ENCODE data around the gene ADAM17. TPM values are rescaled to one million over a fixed set of nuclear protein-coding genes. Genes with fewer than 3 reads are reported as not detected.

Gene ADAM17
- total and polyA plus RNA-seq, 10 of the 15 experiments (the other 5 are each of a cell fraction or from before 2014, with no cell fraction given), result 2.3 to 18.5 (median 13.4) TPM

DNA sequence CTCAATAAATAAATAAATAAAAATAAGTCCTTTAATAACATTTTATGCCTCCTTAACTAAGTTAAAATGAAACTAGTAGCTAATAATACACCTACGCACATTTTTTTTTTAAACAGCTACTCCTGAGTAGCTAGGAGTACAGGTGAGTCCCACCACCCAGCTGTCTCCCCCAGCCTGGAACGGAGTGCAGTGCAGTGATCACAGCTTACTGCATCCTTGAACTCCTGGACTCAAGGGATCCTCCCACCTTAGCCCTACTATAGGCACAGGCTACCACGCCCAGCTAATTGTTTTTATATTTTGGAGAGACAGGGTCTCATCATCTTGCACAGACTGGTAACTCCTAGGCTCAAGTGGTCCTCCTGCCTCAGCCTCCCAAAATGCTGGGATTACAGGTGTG is 46.8 kb upstream of the ADAM17 start:
- intact Hi-C loops (cut with micrococcal nuclease; ENCODE audit: unreplicated experiment), result no loop called here
- Histone ChIP-seq H4K20me1 (ENCODE audit: control insufficient read depth, insufficient read depth) (no peaks in the 10 kb centered on the region), H3K27me3 (replicated peaks in 1 of 2; ENCODE audit: control insufficient read depth in 2 of 2, insufficient read depth in 2 of 2, low read length in 1 of 2) (no peaks in the 10 kb centered on the region), H2AFZ (ENCODE audit: control insufficient read depth, low read depth, low read length) (no peak overlapping the region), H3K9me3 (replicated peaks; ENCODE audit: control insufficient read depth, insufficient read depth, low read length) (peaks cover 10% of the 10 kb centered on the region; the same call in 2 of the 3 replicates), H3K27ac (ENCODE audit: control insufficient read depth, insufficient read depth) (no peak overlapping the region), H3K36me3 (ENCODE audit: control insufficient read depth in 2 of 2, insufficient read depth in 2 of 2, low read length in 1 of 2) (peaks cover 2 to 10% of the 10 kb centered on the region in 2 experiments), H3K79me2 (ENCODE audit: control insufficient read depth, insufficient read depth, low read length) (peaks cover 65% of the 10 kb centered on the region), H3K9ac (ENCODE audit: control insufficient read depth, insufficient read depth, low read length) (no peak overlapping the region), H3K4me2 (ENCODE audit: control insufficient read depth, insufficient read depth) (no peak overlapping the region), H3K4me3 (no peak overlapping the region), H3K4me1 (ENCODE audit: control insufficient read depth, insufficient read depth, low read length) (no peaks in the 10 kb centered on the region)
- FAIRE-seq (no peak), ATAC-seq (no peak), DNase-seq (ENCODE audit: low read depth, low spot score) (no peak)
- in situ Hi-C loops (cut with MboI), result no loop called here
- WGBS (ENCODE audit: insufficient coverage, insufficient replicate concordance, low lambda C conversion rate, missing lambda C conversion rate), result 94% methylated on average over 3 of the region's 3 CpGs
- BruUV-seq (replicated peaks), result no TSS peak
- CTCF ChIA-PET, result interaction anchor here (0.6 to 1.7 kb wide), 4 partner anchors 9 to 339 kb away, joined by 3 read pairs; no protein-coding TSS in a partner anchor
- RAD21 ChIA-PET (ENCODE audit: unreplicated experiment), result interaction anchor here (0.7 kb wide), 1 partner anchor 15 kb away, joined by 3 read pairs; no protein-coding TSS in a partner anchor
- POLR2A ChIA-PET, result interaction anchor here (0.5 to 1.2 kb wide), 2 partner anchors 22 to 47 kb away, joined by 3 to 5 read pairs; partner anchors contain the start of gene ADAM17
- SMC1A ChIA-PET (ENCODE audit: uncharacterized antibody, unreplicated experiment), result interaction anchor here (0.6 to 1.6 kb wide), 6 partner anchors 9 to 360 kb away, joined by 3 to 5 read pairs (median 3); no protein-coding TSS in a partner anchor
- TF ChIP-seq TCF12 (IDR thresholded peaks at IDR 0.05; ENCODE audit: low read depth, low read length), result no peak
- TF ChIP-seq ZNF592 (IDR thresholded peaks at IDR 0.05), result no peak
- TF ChIP-seq MEF2B (IDR thresholded peaks at IDR 0.05; ENCODE audit: partially characterized antibody, poor library complexity, severe bottlenecking), result no peak
- TF ChIP-seq, protein P1, sequence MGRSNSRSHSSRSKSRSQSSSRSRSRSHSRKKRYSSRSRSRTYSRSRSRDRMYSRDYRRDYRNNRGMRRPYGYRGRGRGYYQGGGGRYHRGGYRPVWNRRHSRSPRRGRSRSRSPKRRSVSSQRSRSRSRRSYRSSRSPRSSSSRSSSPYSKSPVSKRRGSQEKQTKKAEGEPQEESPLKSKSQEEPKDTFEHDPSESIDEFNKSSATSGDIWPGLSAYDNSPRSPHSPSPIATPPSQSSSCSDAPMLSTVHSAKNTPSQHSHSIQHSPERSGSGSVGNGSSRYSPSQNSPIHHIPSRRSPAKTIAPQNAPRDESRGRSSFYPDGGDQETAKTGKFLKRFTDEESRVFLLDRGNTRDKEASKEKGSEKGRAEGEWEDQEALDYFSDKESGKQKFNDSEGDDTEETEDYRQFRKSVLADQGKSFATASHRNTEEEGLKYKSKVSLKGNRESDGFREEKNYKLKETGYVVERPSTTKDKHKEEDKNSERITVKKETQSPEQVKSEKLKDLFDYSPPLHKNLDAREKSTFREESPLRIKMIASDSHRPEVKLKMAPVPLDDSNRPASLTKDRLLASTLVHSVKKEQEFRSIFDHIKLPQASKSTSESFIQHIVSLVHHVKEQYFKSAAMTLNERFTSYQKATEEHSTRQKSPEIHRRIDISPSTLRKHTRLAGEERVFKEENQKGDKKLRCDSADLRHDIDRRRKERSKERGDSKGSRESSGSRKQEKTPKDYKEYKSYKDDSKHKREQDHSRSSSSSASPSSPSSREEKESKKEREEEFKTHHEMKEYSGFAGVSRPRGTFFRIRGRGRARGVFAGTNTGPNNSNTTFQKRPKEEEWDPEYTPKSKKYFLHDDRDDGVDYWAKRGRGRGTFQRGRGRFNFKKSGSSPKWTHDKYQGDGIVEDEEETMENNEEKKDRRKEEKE (IDR thresholded peaks at IDR 0.05), result no peak
- TF ChIP-seq TCF7 (IDR thresholded peaks at IDR 0.05; ENCODE audit: borderline replicate concordance), result no peak

All from GM12878 (cell line).